Cardiac muscle cell (in vitro differentiated cells and primary cell): ENCODE results near the gene HES1. TPM values are rescaled to one million over a fixed set of nuclear protein-coding genes. Genes with fewer than 3 reads are reported as not detected.

ENCODE experiments used
- DNase-seq, 2 donors: peaks; one replicate each; pipeline versions ENCODE4 v3.0.0 to v3.0.0-alpha.2; 2010 to 2017; ENCODE audit warnings: low read depth in 1 of 2, low spot score in 1 of 2
- H3K27ac ChIP-seq: fragments of 200-600 bp; sonication (generic); 2 replicates; pipeline ENCODE4 v1.5.1; 2016
- H3K27me3 ChIP-seq: fragments of 200-600 bp; sonication (generic); 2 replicates; pipeline ENCODE4 v1.6.0; 2016; ENCODE audit warnings: control low read depth
- H3K36me3 ChIP-seq: fragments of 200-600 bp; sonication (generic); 2 replicates; pipeline ENCODE4 v1.5.1; 2016; ENCODE audit warnings: control low read depth
- H3K4me1 ChIP-seq: fragments of 200-600 bp; sonication (generic); 2 replicates; pipeline ENCODE4 v1.8.1; 2017; ENCODE audit warnings: low read depth, mild to moderate bottlenecking, mixed run types
- H3K4me3 ChIP-seq: fragments of 200-600 bp; sonication (generic); 2 replicates; pipeline ENCODE4 v1.5.1; 2016; ENCODE audit warnings: mild to moderate bottlenecking
- H3K9me3 ChIP-seq: fragments of 200-600 bp; sonication (generic); 2 replicates; pipeline ENCODE4 v1.5.1; 2017; ENCODE audit warnings: low read depth, mild to moderate bottlenecking, control low read depth
- polyA plus RNA-seq: library from polyadenylated mRNA; unstranded; fragments of >200 nt; fragmentation: Nextera tagmentation; extraction: Ambion mirVana; gene quantifications from 2 replicates; pipeline ENCODE4 v1.2.1, GENCODE V29; 2016
- total RNA-seq: library from RNA; depleted of rRNA; stranded (reverse); fragments of >200 nt; gene quantifications from 2 replicates; pipeline ENCODE4 v1.2.3, GENCODE V29; 2016
- TF ChIP-seq, protein P1 (sequence below): IDR thresholded peaks from 2 replicates; pipeline ENCODE4 v1.5.1; 2012; ENCODE audit warnings: low read depth, mild to moderate bottlenecking, low read length

The HES1 gene
- total and polyA plus RNA-seq, 2 experiments from 2014 or later, result 22.6 to 33.9 TPM

- Histone ChIP-seq H3K27me3 (no peaks in the 10 kb centered on the region), H3K4me3 (no peak overlapping the region), H3K9me3 (no peaks in the 10 kb centered on the region), H3K4me1 (no peaks in the 10 kb centered on the region), H3K27ac (no peak overlapping the region), H3K36me3 (no peaks in the 10 kb centered on the region)
- TF ChIP-seq, protein P1, sequence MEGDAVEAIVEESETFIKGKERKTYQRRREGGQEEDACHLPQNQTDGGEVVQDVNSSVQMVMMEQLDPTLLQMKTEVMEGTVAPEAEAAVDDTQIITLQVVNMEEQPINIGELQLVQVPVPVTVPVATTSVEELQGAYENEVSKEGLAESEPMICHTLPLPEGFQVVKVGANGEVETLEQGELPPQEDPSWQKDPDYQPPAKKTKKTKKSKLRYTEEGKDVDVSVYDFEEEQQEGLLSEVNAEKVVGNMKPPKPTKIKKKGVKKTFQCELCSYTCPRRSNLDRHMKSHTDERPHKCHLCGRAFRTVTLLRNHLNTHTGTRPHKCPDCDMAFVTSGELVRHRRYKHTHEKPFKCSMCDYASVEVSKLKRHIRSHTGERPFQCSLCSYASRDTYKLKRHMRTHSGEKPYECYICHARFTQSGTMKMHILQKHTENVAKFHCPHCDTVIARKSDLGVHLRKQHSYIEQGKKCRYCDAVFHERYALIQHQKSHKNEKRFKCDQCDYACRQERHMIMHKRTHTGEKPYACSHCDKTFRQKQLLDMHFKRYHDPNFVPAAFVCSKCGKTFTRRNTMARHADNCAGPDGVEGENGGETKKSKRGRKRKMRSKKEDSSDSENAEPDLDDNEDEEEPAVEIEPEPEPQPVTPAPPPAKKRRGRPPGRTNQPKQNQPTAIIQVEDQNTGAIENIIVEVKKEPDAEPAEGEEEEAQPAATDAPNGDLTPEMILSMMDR, result no peak
- DNase-seq, result no peak
These were observed 37.1 kb upstream of the HES1 start for GRCh38 chr3:194098843-194099183.

DNA sequence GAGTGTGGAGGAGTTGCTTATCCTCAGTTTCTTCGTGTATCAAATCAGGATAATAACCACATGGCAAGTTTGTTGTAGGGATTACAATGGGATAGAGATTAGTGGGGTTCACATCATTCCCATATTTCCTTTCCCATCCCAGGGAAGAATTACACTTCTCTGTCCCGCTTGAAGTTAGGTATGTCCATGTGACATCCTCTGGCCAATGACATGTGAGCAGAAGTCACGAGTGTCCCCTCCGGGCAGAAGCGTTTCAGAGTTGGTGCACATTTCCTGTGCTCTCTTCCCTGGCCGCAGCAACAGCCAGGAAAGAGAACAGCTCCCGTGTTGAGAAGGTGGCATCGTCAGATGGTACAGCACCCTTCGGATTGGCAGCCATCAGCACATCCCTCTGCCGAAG, 36.7 kb upstream of the HES1 start:
- H3K9me3 ChIP-seq, result no peaks in the 10 kb centered on the region
- no peak overlapping the region for H3K27ac ChIP-seq
- H3K27me3 ChIP-seq, result no peaks in the 10 kb centered on the region
- no peak for DNase-seq
- no peaks in the 10 kb centered on the region for H3K4me1 ChIP-seq
- no peaks in the 10 kb centered on the region for H3K36me3 ChIP-seq
- H3K4me3 ChIP-seq, result no peak overlapping the region
- TF ChIP-seq, protein P1, result no peak

- Histone ChIP-seq H3K36me3 (no peaks in the 10 kb centered on the region), H3K4me3 (no peak overlapping the region), H3K9me3 (no peaks in the 10 kb centered on the region), H3K27ac (no peak overlapping the region), H3K4me1 (no peaks in the 10 kb centered on the region), H3K27me3 (no peaks in the 10 kb centered on the region)
- DNase-seq, result no peak
- TF ChIP-seq, protein P1, result no peak
These were observed 35.0 kb upstream of the HES1 start for GRCh38 chr3:194100856-194101390.

DNA sequence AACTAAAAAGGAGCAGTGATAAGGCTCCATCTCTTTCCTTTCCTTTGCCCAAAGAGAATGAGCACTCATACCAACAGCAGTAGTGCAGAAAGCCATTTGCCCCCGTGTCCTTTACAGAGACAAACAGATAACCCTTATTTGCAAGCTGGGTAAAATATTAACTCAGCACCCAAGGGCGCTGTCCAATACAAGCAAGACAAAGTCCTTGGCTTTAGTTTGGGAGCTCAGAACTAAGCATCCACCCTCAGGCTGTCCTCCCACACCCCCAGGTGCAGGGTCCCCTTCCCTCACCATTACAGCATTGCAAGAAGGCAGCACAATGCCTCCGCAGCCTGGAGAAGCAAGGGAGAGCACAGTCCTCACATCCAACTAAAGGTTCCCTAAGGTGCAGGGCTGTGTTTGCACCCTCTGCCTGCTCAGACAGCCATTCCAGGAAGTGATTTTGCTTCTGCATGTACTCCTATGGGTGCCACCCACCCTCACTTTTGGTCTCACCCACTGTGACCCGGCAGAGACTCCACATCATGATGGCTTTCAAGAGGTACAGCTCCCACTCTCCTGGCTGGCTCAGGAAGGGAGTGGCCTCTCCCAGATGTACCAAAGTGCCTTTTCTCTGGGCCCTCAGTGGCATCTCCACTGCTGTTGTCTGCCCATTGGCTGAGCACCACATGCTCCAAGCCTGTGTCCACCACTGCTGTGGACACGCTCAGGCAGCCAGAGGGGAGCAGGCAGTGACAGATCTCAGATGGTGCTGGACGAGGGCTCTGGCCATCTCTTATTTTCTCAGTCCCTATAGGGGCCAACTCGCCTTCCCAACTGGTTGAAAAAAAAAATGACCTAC, 34.1 kb upstream of the HES1 start:
- no peak for DNase-seq
- Histone ChIP-seq H3K4me3 (no peak overlapping the region), H3K36me3 (no peaks in the 10 kb centered on the region), H3K4me1 (no peaks in the 10 kb centered on the region), H3K27ac (no peak overlapping the region), H3K9me3 (no peaks in the 10 kb centered on the region), H3K27me3 (no peaks in the 10 kb centered on the region)
- TF ChIP-seq, protein P1, result no peak

GRCh38 chr3:194102436-194102835, 33.5 kb upstream of the HES1 start:
- no peak for DNase-seq
- no peaks in the 10 kb centered on the region for H3K9me3 ChIP-seq
- H3K36me3 ChIP-seq, result no peaks in the 10 kb centered on the region
- TF ChIP-seq, protein P1, result no peak
- no peaks in the 10 kb centered on the region for H3K27me3 ChIP-seq
- H3K27ac ChIP-seq, result no peak overlapping the region
- H3K4me1 ChIP-seq, result no peaks in the 10 kb centered on the region
- no peak overlapping the region for H3K4me3 ChIP-seq
